DND-41 (cell line): ENCODE data around the gene PRDM5.

Source experiments
- ATAC-seq: fragments of 200-7000 bp; cut with Tn5 transposase; 3 replicates; pipeline ENCODE4 v1.9.1; 2021; ENCODE audit warnings: low read depth; ENCODE audit not compliant: insufficient read depth
- DNase-seq: peaks from one replicate; pipeline ENCODE4 v3.0.0-alpha.2; 2020
- H2AFZ ChIP-seq: 2 replicates; pipeline ENCODE4 v1.6.0; 2012; ENCODE audit warnings: low read depth, low read length
- H3K27ac ChIP-seq: 2 replicates; pipeline ENCODE4 v1.5.1; 2012; ENCODE audit warnings: low read length, inconsistent platforms
- H3K27me3 ChIP-seq: fragments of 200-600 bp; sonication (generic); 2 replicates; pipeline ENCODE4 v1.6.0; 2012; ENCODE audit warnings: low read length, mild to moderate bottlenecking, inconsistent platforms; ENCODE audit not compliant: insufficient read depth, poor library complexity
- H3K36me3 ChIP-seq: 2 replicates; pipeline ENCODE4 v1.5.1; 2012; ENCODE audit warnings: low read length, inconsistent platforms; ENCODE audit not compliant: insufficient read depth
- H3K4me1 ChIP-seq: 2 replicates; pipeline ENCODE4 v1.5.1; 2012; ENCODE audit warnings: mild to moderate bottlenecking, low read length; ENCODE audit not compliant: insufficient read depth
- H3K4me2 ChIP-seq: 2 replicates; pipeline ENCODE4 v1.6.0; 2012; ENCODE audit warnings: mild to moderate bottlenecking, moderate library complexity, low read length, inconsistent platforms; ENCODE audit not compliant: insufficient read depth
- H3K4me3 ChIP-seq, 2 experiments: fragments of 200-600 bp in 1 of 2; shearing (Covaris generic) in 1 of 2; 2 replicates each; pipeline ENCODE4 v1.5.1; 2012 to 2016; ENCODE audit warnings: inconsistent platforms in 2 of 2, low read length in 2 of 2, mild to moderate bottlenecking in 2 of 2, low read depth in 1 of 2, moderate library complexity in 1 of 2
- H3K79me2 ChIP-seq: 2 replicates; pipeline ENCODE4 v1.6.0; 2012; ENCODE audit warnings: low read length, inconsistent platforms; ENCODE audit not compliant: insufficient read depth
- H3K9ac ChIP-seq: 2 replicates; pipeline ENCODE4 v1.6.0; 2012; ENCODE audit warnings: low read depth, mild to moderate bottlenecking, inconsistent platforms, low read length, moderate library complexity
- H3K9me3 ChIP-seq: 2 replicates; pipeline ENCODE4 v1.5.1; 2012; ENCODE audit warnings: low read length, moderate library complexity, mild to moderate bottlenecking, inconsistent platforms; ENCODE audit not compliant: insufficient read depth, severe bottlenecking
- H4K20me1 ChIP-seq: 2 replicates; pipeline ENCODE4 v1.6.0; 2012; ENCODE audit warnings: low read length; ENCODE audit not compliant: insufficient read depth
- CTCF ChIP-seq: IDR thresholded peaks from 2 replicates; pipeline ENCODE4 v1.5.1; 2012; ENCODE audit warnings: borderline replicate concordance, low read length, moderate library complexity, mild to moderate bottlenecking; ENCODE audit not compliant: poor library complexity, severe bottlenecking; ENCODE audit errors: extremely low read depth
- EZH2 ChIP-seq: IDR thresholded peaks from 3 replicates; pipeline ENCODE4 v1.6.1; 2012; ENCODE audit warnings: borderline replicate concordance, low read depth, mild to moderate bottlenecking, moderate library complexity, low read length, inconsistent platforms; ENCODE audit not compliant: severe bottlenecking

Gene PRDM5

GRCh38 chr4:120812216-120812615 lies 110.3 kb downstream of the PRDM5 start:
- Histone ChIP-seq H3K27me3 (peaks cover 4% of the 10 kb centered on the region), H3K4me2 (no peak overlapping the region), H3K36me3 (no peaks in the 10 kb centered on the region), H3K79me2 (no peaks in the 10 kb centered on the region), H3K4me3 (no peak overlapping the region), H3K9me3 (no peaks in the 10 kb centered on the region), H4K20me1 (no peaks in the 10 kb centered on the region), H3K9ac (no peak overlapping the region), H3K4me1 (no peaks in the 10 kb centered on the region), H2AFZ (no peak overlapping the region), H3K27ac (no peak overlapping the region)
- no peak for TF ChIP-seq CTCF
- no peak for TF ChIP-seq EZH2
- ATAC-seq = no peak
- no peak for DNase-seq

GRCh38 chr4:120809518-120809917 lies 113.0 kb downstream of the PRDM5 start:
- no peaks in the 10 kb centered on the region for H3K9me3 ChIP-seq
- ATAC-seq (no peak), DNase-seq (no peak)
- no peaks in the 10 kb centered on the region for H4K20me1 ChIP-seq
- H3K4me3 ChIP-seq = no peak overlapping the region
- no peaks in the 10 kb centered on the region for H3K4me1 ChIP-seq
- no peak overlapping the region for H3K4me2 ChIP-seq
- no peaks in the 10 kb centered on the region for H3K36me3 ChIP-seq
- no peak overlapping the region for H2AFZ ChIP-seq
- no peak for TF ChIP-seq EZH2
- TF ChIP-seq CTCF = peak; percentile 63
- no peaks in the 10 kb centered on the region for H3K27me3 ChIP-seq
- H3K79me2 ChIP-seq = no peaks in the 10 kb centered on the region
- H3K27ac ChIP-seq = no peak overlapping the region
- no peak overlapping the region for H3K9ac ChIP-seq

GRCh38 chr4:120808475-120809141 lies 113.9 kb downstream of the PRDM5 start:
- no peaks in the 10 kb centered on the region for H4K20me1 ChIP-seq
- no peak overlapping the region for H3K4me3 ChIP-seq
- ATAC-seq (no peak), DNase-seq (no peak)
- no peak overlapping the region for H3K27ac ChIP-seq
- TF ChIP-seq CTCF (no peak), EZH2 (no peak)
- no peaks in the 10 kb centered on the region for H3K79me2 ChIP-seq
- no peaks in the 10 kb centered on the region for H3K27me3 ChIP-seq
- no peak overlapping the region for H3K4me2 ChIP-seq
- no peak overlapping the region for H3K9ac ChIP-seq
- no peaks in the 10 kb centered on the region for H3K4me1 ChIP-seq
- H3K9me3 ChIP-seq = no peaks in the 10 kb centered on the region
- no peak overlapping the region for H2AFZ ChIP-seq
- no peaks in the 10 kb centered on the region for H3K36me3 ChIP-seq
